KMS-11 (cell line): ENCODE data around the gene TMEM250.

ENCODE experiments used
- H2AFZ ChIP-seq: fragments of 200-600 bp; sonication (generic); 2 replicates; pipeline ENCODE4 v1.6.1; 2016; ENCODE audit warnings: antibody characterized with exemption, mixed run types, low read depth
- H3K27ac ChIP-seq: fragments of 200-600 bp; sonication (generic); 2 replicates; pipeline ENCODE4 v1.6.1; 2016; ENCODE audit warnings: mild to moderate bottlenecking, mixed run types
- H3K27me3 ChIP-seq: fragments of 200-600 bp; sonication (generic); 2 replicates; pipeline ENCODE4 v1.6.1; 2017; ENCODE audit warnings: mild to moderate bottlenecking, low read depth, mixed run types, moderate library complexity; ENCODE audit not compliant: insufficient read depth
- H3K36me3 ChIP-seq: fragments of 200-600 bp; sonication (generic); 2 replicates; pipeline ENCODE4 v1.6.1; 2017; ENCODE audit warnings: mild to moderate bottlenecking, mixed run types; ENCODE audit not compliant: insufficient read depth
- H3K4me1 ChIP-seq: fragments of 200-600 bp; sonication (generic); 2 replicates; pipeline ENCODE4 v1.6.1; 2016; ENCODE audit warnings: mild to moderate bottlenecking, low read depth, mixed run types; ENCODE audit not compliant: poor library complexity, severe bottlenecking
- H3K4me2 ChIP-seq: fragments of 200-600 bp; sonication (generic); 2 replicates; pipeline ENCODE4 v1.7.0; 2016; ENCODE audit warnings: mild to moderate bottlenecking, mixed run types
- H3K4me3 ChIP-seq: fragments of 200-600 bp; sonication (generic); IDR thresholded peaks from 2 replicates; pipeline ENCODE4 v1.6.1; 2017; ENCODE audit warnings: low read depth, low read length, mixed read lengths; ENCODE audit not compliant: insufficient read depth
- H3K79me2 ChIP-seq: fragments of 200-600 bp; sonication (generic); 2 replicates; pipeline ENCODE4 v1.6.1; 2016; ENCODE audit warnings: low read depth, mixed run types; ENCODE audit not compliant: insufficient read depth
- H3K9ac ChIP-seq: fragments of 200-600 bp; sonication (generic); 2 replicates; pipeline ENCODE4 v1.6.1; 2016; ENCODE audit warnings: mild to moderate bottlenecking, mixed run types
- H4K20me1 ChIP-seq: fragments of 200-600 bp; sonication (generic); 2 replicates; pipeline ENCODE4 v1.6.1; 2016; ENCODE audit warnings: mild to moderate bottlenecking, mixed run types; ENCODE audit not compliant: insufficient read depth
- TF ChIP-seq, protein P1 (sequence below): fragments of 200-600 bp; sonication (generic); conservative IDR thresholded peaks from 2 replicates; pipeline ENCODE4 v1.6.1; 2017; ENCODE audit warnings: low read depth, mild to moderate bottlenecking, antibody characterized with exemption, low read length, moderate library complexity, mixed read lengths

Gene TMEM250

GRCh38 chr9:136142414-136142796 lies 23.7 kb upstream of the TMEM250 start:
- TF ChIP-seq, protein P1, sequence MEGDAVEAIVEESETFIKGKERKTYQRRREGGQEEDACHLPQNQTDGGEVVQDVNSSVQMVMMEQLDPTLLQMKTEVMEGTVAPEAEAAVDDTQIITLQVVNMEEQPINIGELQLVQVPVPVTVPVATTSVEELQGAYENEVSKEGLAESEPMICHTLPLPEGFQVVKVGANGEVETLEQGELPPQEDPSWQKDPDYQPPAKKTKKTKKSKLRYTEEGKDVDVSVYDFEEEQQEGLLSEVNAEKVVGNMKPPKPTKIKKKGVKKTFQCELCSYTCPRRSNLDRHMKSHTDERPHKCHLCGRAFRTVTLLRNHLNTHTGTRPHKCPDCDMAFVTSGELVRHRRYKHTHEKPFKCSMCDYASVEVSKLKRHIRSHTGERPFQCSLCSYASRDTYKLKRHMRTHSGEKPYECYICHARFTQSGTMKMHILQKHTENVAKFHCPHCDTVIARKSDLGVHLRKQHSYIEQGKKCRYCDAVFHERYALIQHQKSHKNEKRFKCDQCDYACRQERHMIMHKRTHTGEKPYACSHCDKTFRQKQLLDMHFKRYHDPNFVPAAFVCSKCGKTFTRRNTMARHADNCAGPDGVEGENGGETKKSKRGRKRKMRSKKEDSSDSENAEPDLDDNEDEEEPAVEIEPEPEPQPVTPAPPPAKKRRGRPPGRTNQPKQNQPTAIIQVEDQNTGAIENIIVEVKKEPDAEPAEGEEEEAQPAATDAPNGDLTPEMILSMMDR = no peak
- H3K9ac ChIP-seq = no peak overlapping the region
- H3K27ac ChIP-seq = no peak overlapping the region
- peaks cover 94% of the 10 kb centered on the region for H3K27me3 ChIP-seq
- no peaks in the 10 kb centered on the region for H4K20me1 ChIP-seq
- no peak overlapping the region for H3K4me2 ChIP-seq
- H2AFZ ChIP-seq = no peak overlapping the region
- no peaks in the 10 kb centered on the region for H3K79me2 ChIP-seq
- no peaks in the 10 kb centered on the region for H3K36me3 ChIP-seq
- H3K4me1 ChIP-seq = no peaks in the 10 kb centered on the region
- H3K4me3 ChIP-seq = no peak overlapping the region

- Histone ChIP-seq H4K20me1 (no peaks in the 10 kb centered on the region), H3K9ac (no peak overlapping the region), H3K4me3 (no peak overlapping the region)
Observed at GRCh38 chr9:136141682-136142413, 23.2 kb upstream of the TMEM250 start.

GRCh38 chr9:136140966-136141365 lies 22.3 kb upstream of the TMEM250 start:
- Histone ChIP-seq H3K27ac (no peak overlapping the region), H3K4me2 (no peak overlapping the region), H3K79me2 (no peaks in the 10 kb centered on the region), H3K27me3 (peaks cover 95% of the 10 kb centered on the region), H3K4me1 (no peaks in the 10 kb centered on the region), H3K36me3 (no peaks in the 10 kb centered on the region), H2AFZ (no peak overlapping the region), H3K9ac (no peak overlapping the region), H4K20me1 (no peaks in the 10 kb centered on the region), H3K4me3 (no peak overlapping the region)
- TF ChIP-seq, protein P1 = no peak

More at GRCh38 chr9:136141682-136142413, 23.2 kb upstream of the TMEM250 start:
- H3K36me3 ChIP-seq = no peaks in the 10 kb centered on the region
- H3K27ac ChIP-seq = no peak overlapping the region
- TF ChIP-seq, protein P1 = no peak
- no peak overlapping the region for H3K4me2 ChIP-seq
- H3K4me1 ChIP-seq = no peaks in the 10 kb centered on the region
- H3K27me3 ChIP-seq = peaks cover 95% of the 10 kb centered on the region
- no peak overlapping the region for H2AFZ ChIP-seq
- no peaks in the 10 kb centered on the region for H3K79me2 ChIP-seq

- no peaks in the 10 kb centered on the region for H4K20me1 ChIP-seq
- H3K27ac ChIP-seq = no peak overlapping the region
- no peak overlapping the region for H2AFZ ChIP-seq
- H3K79me2 ChIP-seq = no peaks in the 10 kb centered on the region
- H3K4me2 ChIP-seq = no peak overlapping the region
- H3K9ac ChIP-seq = no peak overlapping the region
- no peak overlapping the region for H3K4me3 ChIP-seq
- H3K27me3 ChIP-seq = peaks cover 97% of the 10 kb centered on the region
- H3K4me1 ChIP-seq = no peaks in the 10 kb centered on the region
- TF ChIP-seq, protein P1 = no peak
- H3K36me3 ChIP-seq = no peaks in the 10 kb centered on the region
Observed at GRCh38 chr9:136140046-136140445, 21.4 kb upstream of the TMEM250 start.
